Epithelial cell of umbilical artery (primary cell): ENCODE data around the gene TIMM23. TPM values are rescaled to one million over a fixed set of nuclear protein-coding genes. Genes with fewer than 3 reads are reported as not detected.

Source experiments
- total RNA-seq: library from RNA; depleted of rRNA; stranded (reverse); fragments of >200 nt; gene quantifications from 2 replicates; pipeline ENCODE4 v1.2.3, GENCODE V29; 2014

TIMM23 gene, protein sequence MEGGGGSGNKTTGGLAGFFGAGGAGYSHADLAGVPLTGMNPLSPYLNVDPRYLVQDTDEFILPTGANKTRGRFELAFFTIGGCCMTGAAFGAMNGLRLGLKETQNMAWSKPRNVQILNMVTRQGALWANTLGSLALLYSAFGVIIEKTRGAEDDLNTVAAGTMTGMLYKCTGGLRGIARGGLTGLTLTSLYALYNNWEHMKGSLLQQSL
- total RNA-seq, result 108 and 130 TPM in 2 replicates

DNA sequence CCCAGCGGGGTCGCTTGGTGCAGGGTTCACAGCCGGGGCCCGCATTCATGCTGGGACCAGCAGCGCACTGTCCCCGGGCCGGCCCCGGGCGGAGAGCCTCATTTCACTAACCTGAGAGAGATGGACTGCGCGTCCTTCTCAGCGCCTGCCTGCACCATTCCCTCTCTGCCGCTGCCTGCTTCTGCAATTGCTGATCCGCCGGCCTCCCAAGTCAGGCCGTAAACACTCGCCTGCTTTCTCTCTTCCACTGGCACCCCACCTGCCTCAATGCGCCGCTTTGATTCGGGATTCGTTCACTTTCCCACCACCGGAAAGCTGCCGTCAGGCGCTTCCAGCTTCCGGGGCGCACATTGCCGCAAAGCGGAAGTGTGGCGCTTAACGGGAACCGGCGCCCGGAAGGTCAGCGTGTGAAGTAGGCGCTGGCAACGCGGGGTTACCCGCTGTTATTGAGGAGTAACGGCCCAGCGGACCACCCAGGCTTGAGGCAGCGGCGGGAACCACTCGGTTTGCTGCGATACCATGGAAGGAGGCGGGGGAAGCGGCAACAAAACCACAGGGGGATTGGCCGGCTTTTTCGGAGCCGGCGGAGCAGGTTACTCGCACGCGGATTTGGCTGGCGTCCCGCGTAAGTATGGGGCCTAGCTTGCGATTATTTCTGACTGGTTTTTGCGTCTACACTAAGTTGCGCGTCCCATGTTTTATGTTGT lies at the start of gene TIMM23:
Gene TIMM23, plus strand, starts transcription at position 384 of the 707 bp plus-strand sequence. Its CDS starts 136 bp downstream, at position 520.

DNA sequence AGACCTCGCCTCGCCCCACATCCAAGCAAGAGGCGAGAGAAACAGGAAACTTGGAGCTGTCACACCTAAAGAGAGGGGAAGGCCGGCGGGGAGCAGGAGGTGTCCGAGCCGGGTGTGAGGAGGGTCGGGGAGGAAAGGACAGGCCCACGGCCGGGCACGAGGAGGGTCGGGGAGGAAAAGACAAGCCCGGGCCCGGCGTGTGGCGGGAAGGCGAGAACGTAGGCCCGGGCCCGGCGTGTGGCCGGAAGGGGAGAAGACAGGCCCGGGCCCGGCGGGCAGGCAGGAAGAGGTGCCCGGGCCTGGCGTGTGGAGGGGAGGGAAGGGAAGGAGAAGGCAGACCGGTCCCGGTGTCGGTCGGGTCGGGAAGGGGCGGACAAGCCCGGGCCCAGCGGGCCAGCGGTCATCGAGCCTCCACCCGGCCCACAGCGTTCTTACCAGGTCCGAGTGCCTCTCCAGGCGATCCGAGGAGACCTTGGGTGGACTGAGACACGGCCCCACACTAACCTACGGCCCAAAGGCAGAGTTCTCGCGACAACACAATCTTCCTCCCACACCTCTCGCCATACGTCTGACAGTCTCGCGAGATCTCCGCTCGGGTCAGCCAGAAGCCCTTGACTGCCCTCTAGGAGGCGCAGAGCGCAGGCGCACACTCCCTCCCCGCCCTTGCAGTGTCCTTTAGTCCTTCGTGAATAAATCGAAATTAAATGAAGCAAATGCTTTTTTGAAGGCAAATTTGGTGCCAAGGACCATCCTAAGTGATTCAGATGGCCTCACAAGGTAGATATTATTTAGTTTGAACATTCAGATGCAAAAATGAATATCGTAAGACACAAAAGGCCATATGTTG lies 58.0 kb downstream of the TIMM23 start, which contains the start of gene NCOA4:
Gene NCOA4, minus strand, starts transcription at position 533 of the 847 bp plus-strand sequence. CDS start 13,943 bp downstream, outside the sequence.

DNA sequence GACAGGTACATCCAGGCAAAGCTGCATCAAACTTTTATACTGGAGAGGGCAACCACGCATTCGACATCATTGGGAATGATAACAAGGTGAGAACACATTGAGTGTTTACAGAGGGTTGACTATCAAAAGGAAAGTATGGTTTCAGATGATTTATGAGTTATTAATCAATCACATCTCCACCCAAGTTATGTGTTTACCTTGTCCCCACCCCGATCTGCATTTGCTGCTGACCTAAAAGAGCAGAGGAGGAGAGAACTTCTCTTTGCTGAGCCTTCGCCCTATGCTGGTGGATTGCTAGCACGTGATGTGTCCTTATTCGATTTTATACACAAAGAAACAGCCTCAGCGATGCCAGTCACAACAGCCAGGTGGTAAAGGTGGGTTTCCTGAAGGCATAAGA lies 74.0 kb downstream of the TIMM23 start, which contains the start of gene MSMB:
Gene MSMB, minus strand, starts transcription at position 9 of the 400 bp plus-strand sequence. CDS start 32 bp downstream, outside the sequence.

Other genes with a start within 250 kb of the TIMM23 start
- 24.8 and 27.0 TPM in 2 replicates for gene WASHC2C, start 245.2 kb upstream of the TIMM23 start, total RNA-seq
- 2.3 and 2.9 TPM in 2 replicates for gene AGAP4, start 125.0 kb upstream of the TIMM23 start, total RNA-seq
- gene NCOA4, start 58.1 kb downstream of the TIMM23 start, total RNA-seq, result 198 and 204 TPM in 2 replicates
- gene MSMB, start 73.8 kb downstream of the TIMM23 start, total RNA-seq, result not detected in 2 replicates